MM.1S (cell line): ENCODE measurements around the gene PLBD1.

Source experiments
- CTCF ChIP-seq: fragments of 300-600 bp; sonication (generic); IDR thresholded peaks from 2 replicates; pipeline ENCODE4 v1.5.1; 2016; ENCODE audit warnings: antibody characterized with exemption, low read length, mixed read lengths
- EZH2 ChIP-seq: fragments of 300-600 bp; sonication (generic); optimal IDR thresholded peaks from 2 replicates; pipeline ENCODE3; 2017; ENCODE audit warnings: low read depth, mild to moderate bottlenecking, antibody characterized with exemption, low read length, mixed read lengths
- EZH2phosphoT487 ChIP-seq: fragments of 300-600 bp; sonication (generic); IDR thresholded peaks from 2 replicates; pipeline ENCODE4 v1.6.1; 2018; ENCODE audit warnings: antibody characterized with exemption, low read length

- TF ChIP-seq EZH2phosphoT487 (no peak), CTCF (no peak), EZH2 (no peak)
Observed at GRCh38 chr12:14557966-14558365, 9.7 kb downstream of the PLBD1 start.
